OCI-LY3 (cell line): ENCODE data around the gene FZR1.

Experiments used
- EZH2phosphoT487 ChIP-seq: fragments of 200-600 bp; shearing (Covaris generic); IDR thresholded peaks from 2 replicates; pipeline ENCODE4 v1.6.1; 2018; ENCODE audit warnings: antibody characterized with exemption, mixed run types, low read depth
- TF ChIP-seq, protein P1 (sequence below): fragments of 200-600, 300-600 bp; sonication (generic); IDR thresholded peaks from 2 replicates; pipeline ENCODE4 v1.5.1; 2014; ENCODE audit warnings: antibody characterized with exemption, low read length, low read depth

DNA sequence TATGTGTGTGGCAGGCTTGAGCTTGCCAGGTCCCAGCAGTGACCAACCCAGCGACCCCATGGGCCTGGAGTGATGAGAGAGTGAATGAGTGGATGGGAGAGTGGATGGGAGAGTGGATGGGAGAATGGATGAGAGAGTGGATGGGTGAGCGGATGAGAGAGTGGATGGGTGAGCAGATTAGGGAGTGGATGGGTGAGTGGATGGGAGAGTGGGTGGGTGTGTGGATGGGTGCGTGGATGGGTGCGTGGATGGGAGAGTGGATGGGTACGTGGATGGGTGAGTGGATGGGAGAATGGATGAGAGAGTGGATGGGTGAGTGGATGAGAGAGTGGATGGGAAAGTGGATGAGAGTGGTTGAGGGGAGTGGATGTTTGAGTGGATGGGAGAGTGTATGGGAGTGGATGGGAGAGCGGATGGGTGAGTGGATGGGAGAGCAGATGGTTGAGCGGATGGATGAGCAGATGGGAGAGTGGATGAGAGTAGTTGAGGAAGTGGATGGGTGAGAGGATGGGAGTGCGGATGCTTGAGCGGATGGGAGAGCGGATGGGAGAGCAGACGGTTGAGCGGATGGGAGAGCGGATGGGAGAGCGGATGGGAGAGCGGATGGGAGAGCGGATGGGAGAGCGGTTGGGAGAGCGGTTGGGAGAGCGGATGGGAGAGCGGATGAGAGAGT lies 22.6 kb downstream of the FZR1 start:
- TF ChIP-seq, protein P1, sequence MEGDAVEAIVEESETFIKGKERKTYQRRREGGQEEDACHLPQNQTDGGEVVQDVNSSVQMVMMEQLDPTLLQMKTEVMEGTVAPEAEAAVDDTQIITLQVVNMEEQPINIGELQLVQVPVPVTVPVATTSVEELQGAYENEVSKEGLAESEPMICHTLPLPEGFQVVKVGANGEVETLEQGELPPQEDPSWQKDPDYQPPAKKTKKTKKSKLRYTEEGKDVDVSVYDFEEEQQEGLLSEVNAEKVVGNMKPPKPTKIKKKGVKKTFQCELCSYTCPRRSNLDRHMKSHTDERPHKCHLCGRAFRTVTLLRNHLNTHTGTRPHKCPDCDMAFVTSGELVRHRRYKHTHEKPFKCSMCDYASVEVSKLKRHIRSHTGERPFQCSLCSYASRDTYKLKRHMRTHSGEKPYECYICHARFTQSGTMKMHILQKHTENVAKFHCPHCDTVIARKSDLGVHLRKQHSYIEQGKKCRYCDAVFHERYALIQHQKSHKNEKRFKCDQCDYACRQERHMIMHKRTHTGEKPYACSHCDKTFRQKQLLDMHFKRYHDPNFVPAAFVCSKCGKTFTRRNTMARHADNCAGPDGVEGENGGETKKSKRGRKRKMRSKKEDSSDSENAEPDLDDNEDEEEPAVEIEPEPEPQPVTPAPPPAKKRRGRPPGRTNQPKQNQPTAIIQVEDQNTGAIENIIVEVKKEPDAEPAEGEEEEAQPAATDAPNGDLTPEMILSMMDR = no peak
- TF ChIP-seq EZH2phosphoT487 = no peak
